Kidney glomerular epithelial cell (primary cell): Measurements from ENCODE around the gene RTN4.
A peak's percentile ranks its signal among the peaks of the same experiment; 100 is the strongest.

Source experiments
- DNase-seq: peaks from one replicate; lab custom pipeline; 2025; lab: John Stamatoyannopoulos, UW

The RTN4 gene

DNA sequence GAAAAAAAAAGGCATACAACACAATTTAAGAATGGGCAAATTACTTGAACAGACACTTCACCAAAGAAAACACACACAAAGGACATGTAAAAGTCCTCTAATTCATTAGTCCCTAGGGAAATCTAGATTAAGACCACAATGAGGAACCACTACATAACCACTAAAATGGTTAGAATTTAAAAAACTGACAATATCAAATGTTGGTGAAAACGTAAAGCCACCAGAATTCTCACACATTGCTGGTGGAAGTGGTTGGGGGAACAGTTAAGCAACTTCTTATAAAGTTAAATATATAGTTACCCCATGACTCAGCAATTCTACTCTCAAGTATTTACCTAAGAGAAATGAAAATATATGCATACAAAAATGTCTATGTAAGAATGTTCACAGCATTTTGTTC is 11.8 kb downstream of the RTN4 start:
- DNase-seq = no peak

GRCh38 chr2:55035716-55036115 is 14.5 kb downstream of the RTN4 start:
- no peak for DNase-seq

DNA sequence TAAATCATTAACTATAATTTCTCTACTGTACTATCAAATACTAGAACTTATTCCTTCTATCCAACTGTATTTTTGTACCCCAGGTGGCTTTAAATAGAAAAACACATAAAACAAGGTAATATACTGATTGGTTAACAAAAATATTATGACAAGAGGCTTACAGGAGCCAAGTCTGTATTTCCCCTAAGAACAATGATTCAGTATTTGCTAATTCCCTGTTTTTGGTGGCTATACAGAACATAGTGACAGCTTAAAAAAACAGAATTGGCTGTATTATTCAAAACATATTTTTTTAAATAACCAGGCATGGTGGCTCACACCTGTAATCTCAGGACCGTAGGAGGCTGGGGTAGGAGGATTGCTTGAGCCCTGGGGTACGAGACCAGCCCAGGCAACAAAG is 16.3 kb downstream of the RTN4 start:
- no peak for DNase-seq

DNA sequence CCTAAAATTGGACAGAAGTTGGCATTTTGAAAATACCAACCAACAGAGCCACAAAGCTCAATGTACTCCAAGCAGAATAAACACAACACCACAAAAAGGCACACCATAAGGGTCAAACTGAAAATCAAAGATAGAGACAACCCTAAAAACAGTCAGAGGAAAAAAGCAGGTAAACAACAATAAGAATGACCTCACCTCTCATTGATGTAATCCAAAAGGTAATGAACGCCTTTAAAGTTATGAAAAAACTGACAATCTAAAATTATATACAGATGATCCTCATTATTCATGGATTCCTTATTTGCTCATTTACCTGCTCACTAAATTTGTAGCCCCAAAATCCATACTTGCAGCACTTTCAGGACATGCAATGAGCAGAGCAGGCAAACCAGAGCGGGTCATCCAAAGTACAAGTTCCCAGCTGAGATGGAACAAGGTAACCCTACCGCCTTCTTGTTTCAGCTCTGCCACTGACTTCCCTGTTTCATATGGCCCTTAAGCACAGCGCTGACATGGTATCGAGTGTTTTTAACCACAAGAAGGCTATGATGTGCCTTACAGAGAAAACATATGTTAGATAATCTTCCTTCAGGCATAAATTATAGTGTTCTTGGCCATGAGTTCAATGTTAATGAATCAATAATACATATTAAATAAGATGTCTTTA is 17.0 kb downstream of the RTN4 start:
- DNase-seq = no peak

DNA sequence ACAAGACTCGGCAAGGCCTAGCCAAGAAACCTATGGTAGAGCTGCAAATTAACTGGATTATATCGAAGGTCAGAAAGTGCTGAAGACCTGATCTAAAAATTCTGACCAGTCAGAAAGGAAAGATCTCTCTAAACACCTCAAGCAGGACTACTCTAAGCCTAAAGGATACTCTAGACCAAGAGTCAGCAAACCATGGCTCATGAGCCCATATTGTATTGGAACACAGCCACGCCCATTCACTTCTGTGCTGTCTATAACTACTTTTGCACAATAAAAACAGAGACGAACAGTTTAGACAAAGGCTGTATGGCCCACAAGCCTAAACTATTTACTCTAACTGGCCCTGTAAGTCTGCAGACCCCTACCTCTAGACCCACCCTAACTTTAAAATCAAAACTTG is 18.7 kb downstream of the RTN4 start:
- DNase-seq = no peak

GRCh38 chr2:55030766-55031165 is 19.5 kb downstream of the RTN4 start:
- DNase-seq = no peak

GRCh38 chr2:55029098-55029497 is 21.2 kb downstream of the RTN4 start:
- DNase-seq = no peak

DNA sequence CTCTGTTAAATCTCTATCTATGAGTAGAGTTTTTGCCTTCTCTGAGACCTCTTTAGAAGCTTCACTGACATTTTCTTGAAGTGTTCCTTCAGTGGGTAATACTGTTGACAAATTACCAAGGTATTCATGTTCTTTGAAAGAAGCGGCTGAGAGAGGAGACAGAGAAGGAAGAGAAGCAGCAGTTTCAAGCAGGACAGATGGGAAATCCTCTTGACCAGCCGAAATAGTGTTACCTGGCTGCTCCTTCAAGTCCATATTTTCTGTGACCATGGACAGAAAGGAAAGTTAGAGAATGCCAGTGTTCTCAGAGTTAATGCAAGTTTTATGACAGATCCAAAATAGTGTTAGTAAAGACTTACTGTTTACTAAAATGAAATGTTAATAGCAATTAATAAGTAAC is 23.0 kb downstream of the RTN4 start:
- DNase-seq = no peak

GRCh38 chr2:55026202-55026601 is 24.0 kb downstream of the RTN4 start:
- no peak for DNase-seq

DNA sequence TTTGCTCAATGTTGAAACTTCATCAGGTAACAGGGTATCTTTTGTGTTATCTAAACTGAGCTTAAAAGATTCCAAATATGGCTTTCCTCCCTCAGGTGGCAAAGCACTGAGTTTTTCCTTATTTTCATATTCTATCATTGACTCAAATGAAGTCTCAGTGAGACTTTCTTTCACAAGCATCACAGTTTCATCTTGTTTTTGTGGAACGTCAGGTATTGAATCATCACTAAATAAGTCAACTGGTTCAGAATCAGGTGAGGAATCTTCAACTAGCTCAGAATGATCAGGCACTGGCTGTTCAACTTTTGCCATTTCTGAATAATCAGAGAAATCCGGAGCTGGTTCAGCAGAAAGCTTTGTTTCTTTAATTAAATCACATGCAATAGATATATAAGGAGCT is 24.6 kb downstream of the RTN4 start:
- no peak for DNase-seq

GRCh38 chr2:55025082-55025481 is 25.2 kb downstream of the RTN4 start:
- DNase-seq = no peak

GRCh38 chr2:55022476-55022875 is 27.8 kb downstream of the RTN4 start:
- DNase-seq = no peak

DNA sequence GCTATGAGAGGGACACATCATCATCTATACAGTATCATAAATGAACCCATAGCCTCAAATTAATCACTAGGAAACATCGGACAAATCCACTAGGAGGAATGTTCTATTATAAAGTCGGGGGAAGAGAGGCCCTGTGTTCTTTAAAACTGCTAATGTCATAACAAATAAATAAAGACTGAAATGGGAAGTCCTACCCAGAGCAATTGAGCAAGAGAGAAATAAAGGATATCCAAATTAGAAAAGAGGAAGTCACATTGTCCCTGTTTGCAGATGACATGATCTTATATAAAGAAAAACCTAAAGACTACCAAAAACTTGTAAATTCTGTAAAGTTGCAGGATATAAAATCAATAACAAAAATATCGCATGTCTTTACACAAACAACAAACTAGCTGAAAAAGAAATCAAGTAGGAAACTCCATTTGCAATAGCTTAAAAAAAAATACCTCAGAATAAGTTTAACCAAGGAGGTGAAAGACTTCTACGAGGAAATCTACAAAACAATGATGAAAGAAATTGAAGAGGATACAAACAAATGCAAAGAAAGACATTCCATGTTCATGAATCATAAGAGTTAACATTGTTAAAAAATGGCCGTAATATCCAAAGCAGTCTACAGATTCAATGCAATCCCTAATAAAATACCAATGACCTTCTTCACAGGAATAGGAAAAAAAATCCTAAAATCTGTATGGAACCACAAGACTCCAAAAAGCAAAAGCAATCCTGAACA is 30.6 kb downstream of the RTN4 start:
- no peak for DNase-seq

GRCh38 chr2:55018619-55019018 is 31.6 kb downstream of the RTN4 start:
- DNase-seq = no peak

DNA sequence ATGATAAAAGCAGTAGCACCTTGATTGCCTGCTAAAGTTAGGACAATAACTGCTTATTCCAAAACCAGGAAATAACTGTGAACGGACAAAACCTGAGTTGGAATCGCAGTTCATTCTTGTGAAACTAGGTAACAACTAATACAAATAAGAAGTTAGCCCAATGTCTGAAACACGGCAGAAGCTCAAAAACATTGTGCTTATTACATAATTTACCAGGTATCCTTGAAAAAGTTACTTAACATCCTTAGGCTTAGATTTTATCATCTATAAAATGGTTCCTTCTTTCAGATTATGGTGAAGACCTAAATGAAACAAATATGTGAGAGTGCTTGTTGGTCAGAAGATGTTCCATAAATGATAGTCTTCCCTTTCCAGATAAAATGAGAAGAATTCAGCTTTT is 32.4 kb downstream of the RTN4 start:
- DNase-seq = no peak

DNA sequence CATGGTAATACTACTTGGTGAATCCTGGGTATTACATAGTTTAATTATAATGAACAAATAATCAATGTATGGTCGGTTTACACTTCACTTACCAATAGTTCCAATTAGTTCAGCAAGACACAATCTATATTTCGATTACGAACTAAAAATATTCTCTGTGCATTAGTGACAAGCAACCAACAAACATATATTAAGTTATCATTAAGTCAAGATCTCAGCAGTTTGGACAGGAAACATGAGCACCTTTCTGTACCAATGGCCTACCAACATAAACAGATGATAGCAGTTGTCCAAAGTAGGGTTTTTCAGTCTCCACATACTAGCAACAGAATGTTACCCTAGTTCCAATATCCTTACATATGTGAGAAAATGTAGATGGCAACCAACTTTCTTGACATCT is 32.8 kb downstream of the RTN4 start:
- DNase-seq = no peak

GRCh38 chr2:55014962-55015939 is 35.0 kb downstream of the RTN4 start:
- peak; percentile 83 for DNase-seq

DNA sequence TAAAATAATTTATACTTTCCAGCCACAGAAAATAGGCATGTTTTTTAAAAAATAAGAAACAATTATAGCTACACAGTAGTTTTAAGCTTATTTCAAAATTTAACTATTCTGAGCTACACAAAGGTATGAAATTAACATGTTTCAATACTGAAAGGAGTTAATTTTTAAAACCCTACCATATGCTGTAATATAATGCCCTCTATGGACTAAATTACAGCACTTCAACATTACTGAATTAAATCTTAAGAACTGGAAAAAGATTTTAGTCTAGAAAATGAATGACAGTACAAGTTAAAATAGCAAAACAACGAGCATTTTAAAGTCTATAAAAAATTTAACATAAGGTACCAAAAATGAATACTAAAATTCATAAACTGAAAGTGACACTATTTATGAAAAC is 36.3 kb downstream of the RTN4 start:
- DNase-seq = no peak

GRCh38 chr2:55012672-55013484 is 37.4 kb downstream of the RTN4 start:
- DNase-seq = no peak

DNA sequence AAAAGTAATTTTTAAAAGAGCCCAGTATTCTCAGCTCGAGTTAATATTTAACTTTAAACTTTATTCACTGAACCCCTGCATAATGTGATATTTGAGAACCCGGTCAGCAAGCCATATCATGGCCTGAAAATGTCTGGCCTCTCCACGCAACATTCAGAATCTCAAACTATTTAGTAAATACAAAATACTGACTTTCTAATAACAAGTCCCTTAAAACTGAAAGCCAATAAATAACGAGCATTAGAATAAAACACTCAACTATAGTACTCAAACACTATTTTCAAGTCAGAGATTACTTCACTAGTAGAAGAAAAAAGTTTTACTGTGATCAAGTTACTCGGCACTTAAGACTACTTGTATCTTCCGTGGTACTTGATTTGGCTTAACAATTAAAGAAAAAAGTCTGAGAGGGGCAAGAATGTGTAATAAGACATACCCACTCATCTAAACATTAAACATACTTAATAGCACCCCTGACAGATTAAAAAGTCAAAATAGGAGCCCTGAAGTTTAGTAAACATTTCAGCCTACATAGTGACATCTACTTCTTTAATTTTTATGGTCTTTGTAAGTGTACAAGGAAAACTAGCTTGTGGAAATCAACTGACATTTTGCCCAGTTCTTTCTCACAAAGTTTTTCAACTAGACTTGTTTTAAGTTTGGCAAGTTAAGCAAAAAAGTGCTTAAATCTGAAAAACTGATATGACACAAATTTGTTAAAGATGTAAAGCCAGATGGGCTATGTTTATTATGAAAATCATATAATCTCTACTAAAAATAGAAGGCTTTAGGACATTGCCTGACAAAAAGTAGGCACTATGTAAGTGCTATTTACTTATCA is 38.2 kb downstream of the RTN4 start:
- peak; percentile 23 for DNase-seq

DNA sequence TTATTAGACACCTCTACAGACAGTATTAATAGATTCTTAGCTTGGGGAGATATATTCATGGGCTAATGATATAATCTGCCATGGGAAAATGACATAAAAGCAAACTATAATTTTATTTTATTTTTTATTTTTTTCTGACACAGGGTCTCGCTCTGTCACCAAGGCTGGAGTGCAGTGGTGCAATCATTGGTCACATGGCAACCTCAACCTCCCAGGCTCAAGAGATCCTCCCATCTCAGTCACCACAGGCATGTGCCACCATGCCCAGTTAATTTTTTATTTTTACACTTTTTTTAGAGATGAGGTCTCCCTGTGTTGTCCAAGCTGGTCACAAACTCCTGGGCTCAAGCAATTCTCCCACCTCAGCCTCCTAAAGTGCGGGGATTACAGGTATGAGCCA is 39.3 kb downstream of the RTN4 start:
- peak; percentile 17 for DNase-seq
